GM21717 (cell line): ENCODE measurements around the gene TPSG1.
"Not testable (repeated sequence)": the region's sequence is repeated elsewhere in the genome, so short reads cannot be mapped to it uniquely, and the experiment has no call there.

ENCODE experiments used
- ATAC-seq: cut with Tn5 transposase; IDR thresholded peaks from one replicate; pipeline ENCODE4 v1.9.1; 2021; ENCODE audit warnings: mild to moderate bottlenecking, moderate library complexity; ENCODE audit not compliant: unreplicated experiment

TPSG1 gene

GRCh38 chr16:1257561-1258224 is 32.6 kb upstream of the TPSG1 start:
- ATAC-seq: no peak

- ATAC-seq: no peak
Observed at GRCh38 chr16:1256874-1257322, 31.8 kb upstream of the TPSG1 start.

GRCh38 chr16:1256296-1256873 is 31.3 kb upstream of the TPSG1 start:
- ATAC-seq: not testable (repeated sequence)

GRCh38 chr16:1255276-1256122 is 30.4 kb upstream of the TPSG1 start, which contains the start of gene TPSD1:
Gene TPSD1 (plus strand): TSS chr16:1256069. CDS start chr16:1256281, 212 bp downstream.
- ATAC-seq: not testable (repeated sequence)

GRCh38 chr16:1254821-1255220 is 29.8 kb upstream of the TPSG1 start:
- ATAC-seq: not testable (repeated sequence)

GRCh38 chr16:1253701-1254364 is 28.8 kb upstream of the TPSG1 start:
- not testable (repeated sequence) for ATAC-seq

- not testable (repeated sequence) for ATAC-seq
Observed at GRCh38 chr16:1249031-1249755, 24.1 kb upstream of the TPSG1 start.

- ATAC-seq: not testable (repeated sequence)
Observed at GRCh38 chr16:1247903-1248537, 23.0 kb upstream of the TPSG1 start.

GRCh38 chr16:1245452-1246020 is 20.5 kb upstream of the TPSG1 start:
- no peak for ATAC-seq

- ATAC-seq: no peak
Observed at GRCh38 chr16:1244881-1245280, 19.8 kb upstream of the TPSG1 start.

GRCh38 chr16:1243907-1244850 is 19.1 kb upstream of the TPSG1 start:
- not testable (repeated sequence) for ATAC-seq

GRCh38 chr16:1243363-1243762 is 18.3 kb upstream of the TPSG1 start:
- ATAC-seq: not testable (repeated sequence)

- not testable (repeated sequence) for ATAC-seq
Observed at GRCh38 chr16:1241081-1241480, 16.0 kb upstream of the TPSG1 start.

GRCh38 chr16:1240436-1240835 is 15.4 kb upstream of the TPSG1 start, which contains the start of gene TPSAB1:
Gene TPSAB1 (plus strand): TSS chr16:1240705. CDS start chr16:1240939, 234 bp downstream.
- ATAC-seq: not testable (repeated sequence)

- ATAC-seq: not testable (repeated sequence)
Observed at GRCh38 chr16:1239575-1239974, 14.5 kb upstream of the TPSG1 start.

- ATAC-seq: not testable (repeated sequence)
Observed at GRCh38 chr16:1238909-1239308, 13.8 kb upstream of the TPSG1 start.

- ATAC-seq: no peak
Observed at GRCh38 chr16:1237990-1238389, 12.9 kb upstream of the TPSG1 start.

GRCh38 chr16:1236659-1237058 is 11.6 kb upstream of the TPSG1 start:
- not testable (repeated sequence) for ATAC-seq
